Stimulated activated CD4-positive, alpha-beta T cell treated with anti-CD3 and anti-CD28 coated beads, Interleukin-2, amount 100 ng/mL, for 48 hours (primary cell): Measurements from ENCODE around the gene ZXDC.
A peak's percentile ranks its signal among the peaks of the same experiment; 100 is the strongest.

Source experiments
- DNase-seq, 2 donors: peaks; one replicate each; pipeline ENCODE4 v3.0.0-alpha.2; 2020

ZXDC gene

GRCh38 chr3:126488185-126488584 lies 12.5 kb upstream of the ZXDC start:
- DNase-seq: no peak

DNA sequence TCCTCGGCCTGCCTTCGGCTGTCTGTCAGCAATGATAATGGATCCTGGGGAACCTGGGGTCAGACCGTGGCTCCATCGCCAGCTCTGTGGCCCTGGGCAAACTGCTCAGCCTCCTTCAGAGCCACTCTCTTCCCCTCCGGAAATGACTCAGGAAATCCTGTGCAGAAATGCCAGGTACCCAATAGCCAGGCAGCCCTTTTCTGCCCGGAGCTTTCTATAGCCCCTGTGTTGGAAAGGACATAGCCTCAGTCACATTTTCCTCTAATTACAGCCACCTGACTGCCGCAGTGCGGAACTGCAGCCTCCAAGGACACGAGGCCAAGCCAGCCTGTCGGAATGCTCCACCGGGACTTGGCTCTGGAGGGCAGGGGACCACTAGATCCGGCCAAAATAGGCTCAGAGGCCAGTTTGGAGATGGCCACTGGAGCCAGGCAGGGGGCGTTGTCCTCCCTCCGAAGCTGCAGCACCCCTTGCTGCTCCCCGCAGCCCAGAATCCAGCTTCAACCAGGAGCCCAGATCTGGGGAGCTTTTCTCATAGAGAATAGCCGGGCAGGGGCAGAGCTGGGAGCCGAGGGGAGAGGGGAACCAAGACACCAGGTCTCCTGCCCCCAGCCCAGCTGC lies 11.6 kb upstream of the ZXDC start:
- no peak for DNase-seq

GRCh38 chr3:126486360-126486847 lies 10.7 kb upstream of the ZXDC start:
- DNase-seq: no peak

DNA sequence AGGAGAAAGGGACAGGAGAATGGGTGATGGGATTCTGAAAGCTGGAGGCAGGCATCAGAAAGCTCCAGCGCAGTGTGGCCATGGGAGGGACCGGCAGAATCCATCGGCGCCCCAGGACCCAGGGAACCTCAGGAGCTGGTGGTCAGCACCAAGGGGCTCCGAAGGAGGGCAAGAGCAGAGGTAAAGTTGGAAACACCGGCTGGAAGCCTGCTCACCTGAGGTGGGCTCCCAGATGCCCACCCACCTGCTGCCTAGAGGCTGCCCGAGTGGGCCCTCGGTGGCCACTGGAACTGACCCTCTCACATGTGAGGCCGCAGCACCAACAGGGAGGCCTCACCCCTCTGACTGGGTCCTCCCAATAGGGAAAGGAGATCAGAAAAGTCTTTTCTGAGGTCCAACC lies 10.3 kb upstream of the ZXDC start:
- no peak for DNase-seq

- no peak for DNase-seq
Observed at GRCh38 chr3:126485176-126485897, 9.6 kb upstream of the ZXDC start.

- DNase-seq: no peak
Observed at GRCh38 chr3:126484662-126485061, 9.0 kb upstream of the ZXDC start.

- DNase-seq: no peak
Observed at GRCh38 chr3:126484148-126484547, 8.5 kb upstream of the ZXDC start.

GRCh38 chr3:126483321-126483761 lies 7.7 kb upstream of the ZXDC start:
- no peak for DNase-seq

GRCh38 chr3:126482503-126483255 lies 7.0 kb upstream of the ZXDC start:
- no peak for DNase-seq

DNA sequence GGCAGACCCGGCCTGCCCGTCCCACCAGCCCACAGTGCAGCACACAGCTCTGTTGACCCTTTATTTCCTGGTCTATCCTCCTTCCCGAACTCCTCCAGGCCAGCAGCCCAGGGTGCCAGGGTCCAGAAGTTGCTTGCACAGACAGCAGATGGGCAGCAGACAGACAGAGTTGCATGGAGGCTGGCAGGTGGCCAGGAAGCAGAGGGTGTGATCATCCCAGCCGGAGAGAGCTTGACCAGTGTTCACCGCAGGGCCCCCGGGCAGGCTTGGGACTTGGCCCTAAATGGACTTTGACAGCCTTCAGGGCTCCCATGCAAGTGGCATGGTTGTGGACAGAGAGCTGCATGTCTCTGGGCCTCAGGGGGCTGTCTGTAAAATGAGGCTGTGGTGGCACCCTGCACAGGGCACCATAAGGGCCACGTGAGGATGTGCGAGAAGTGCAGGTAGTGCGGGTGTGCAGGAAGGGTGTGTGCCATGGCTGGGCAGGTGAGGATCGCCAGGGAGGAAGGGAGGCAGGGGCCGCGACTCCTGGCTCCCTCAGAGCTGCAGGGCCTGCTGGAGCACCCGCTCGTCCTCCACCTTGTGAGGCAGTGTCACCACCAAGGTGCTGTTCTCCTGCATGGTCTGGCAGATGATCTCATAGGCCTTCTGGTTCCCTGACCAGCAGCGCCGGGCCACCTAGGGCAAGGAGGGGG lies 6.3 kb upstream of the ZXDC start:
- DNase-seq: no peak

GRCh38 chr3:126480861-126481260 lies 5.2 kb upstream of the ZXDC start:
- DNase-seq: no peak

DNA sequence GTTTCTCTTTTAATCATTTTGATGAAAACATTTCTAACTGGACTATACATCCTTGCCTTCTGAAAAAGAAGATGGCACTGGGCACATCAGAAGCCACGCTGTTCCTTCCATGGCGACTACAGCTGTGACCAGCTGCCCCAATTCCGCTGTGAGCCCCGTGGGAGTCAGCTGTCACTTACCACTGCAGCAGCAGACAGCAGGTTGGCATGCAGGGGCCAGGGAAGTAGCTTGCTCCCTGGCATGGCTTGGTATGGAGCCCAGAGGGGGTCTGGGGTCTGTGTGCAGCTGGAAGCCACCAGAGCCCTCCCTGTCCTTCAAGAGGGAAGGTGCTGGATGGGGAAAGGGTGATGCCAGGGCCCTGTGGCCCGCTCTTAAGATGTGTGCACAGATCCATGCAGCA lies 4.5 kb upstream of the ZXDC start:
- no peak for DNase-seq

DNA sequence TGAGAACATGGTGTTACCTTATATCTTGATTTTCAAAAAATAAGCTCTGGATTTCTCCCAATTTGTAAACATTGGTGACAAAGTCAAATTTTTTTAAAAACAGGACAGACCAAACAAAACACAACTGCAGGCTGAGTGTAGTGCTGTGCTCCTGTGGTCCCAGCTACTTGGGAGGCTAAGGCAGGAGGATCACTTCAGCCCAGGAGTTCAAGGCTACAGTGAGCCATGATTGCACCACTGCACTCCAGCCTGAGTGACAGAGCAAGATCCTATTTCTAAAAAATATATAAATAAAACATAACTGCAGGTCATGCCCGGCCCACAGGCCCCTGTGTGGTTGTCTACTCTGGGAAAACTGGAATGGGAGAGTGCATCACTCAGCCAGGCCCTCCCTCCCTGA lies 4.0 kb upstream of the ZXDC start:
- no peak for DNase-seq

- DNase-seq: no peak
Observed at GRCh38 chr3:126478581-126479310, 3.1 kb upstream of the ZXDC start.

DNA sequence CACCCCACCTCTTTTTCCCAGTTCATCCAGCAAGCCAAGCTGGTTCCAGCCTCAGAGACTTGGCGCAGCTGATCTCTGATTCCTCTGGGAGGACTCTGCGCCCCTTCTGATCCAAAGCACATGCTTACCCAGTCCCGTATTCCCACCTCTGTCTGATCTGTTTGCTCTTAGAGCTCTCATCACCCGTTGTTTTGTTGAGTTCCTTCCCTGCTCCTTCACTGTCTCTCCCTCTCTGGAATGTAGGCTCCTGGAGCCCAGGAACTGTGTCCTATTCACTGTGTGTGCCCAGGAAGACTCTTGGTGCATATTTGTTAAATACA lies 1.3 kb upstream of the ZXDC start:
- no peak for DNase-seq

DNA sequence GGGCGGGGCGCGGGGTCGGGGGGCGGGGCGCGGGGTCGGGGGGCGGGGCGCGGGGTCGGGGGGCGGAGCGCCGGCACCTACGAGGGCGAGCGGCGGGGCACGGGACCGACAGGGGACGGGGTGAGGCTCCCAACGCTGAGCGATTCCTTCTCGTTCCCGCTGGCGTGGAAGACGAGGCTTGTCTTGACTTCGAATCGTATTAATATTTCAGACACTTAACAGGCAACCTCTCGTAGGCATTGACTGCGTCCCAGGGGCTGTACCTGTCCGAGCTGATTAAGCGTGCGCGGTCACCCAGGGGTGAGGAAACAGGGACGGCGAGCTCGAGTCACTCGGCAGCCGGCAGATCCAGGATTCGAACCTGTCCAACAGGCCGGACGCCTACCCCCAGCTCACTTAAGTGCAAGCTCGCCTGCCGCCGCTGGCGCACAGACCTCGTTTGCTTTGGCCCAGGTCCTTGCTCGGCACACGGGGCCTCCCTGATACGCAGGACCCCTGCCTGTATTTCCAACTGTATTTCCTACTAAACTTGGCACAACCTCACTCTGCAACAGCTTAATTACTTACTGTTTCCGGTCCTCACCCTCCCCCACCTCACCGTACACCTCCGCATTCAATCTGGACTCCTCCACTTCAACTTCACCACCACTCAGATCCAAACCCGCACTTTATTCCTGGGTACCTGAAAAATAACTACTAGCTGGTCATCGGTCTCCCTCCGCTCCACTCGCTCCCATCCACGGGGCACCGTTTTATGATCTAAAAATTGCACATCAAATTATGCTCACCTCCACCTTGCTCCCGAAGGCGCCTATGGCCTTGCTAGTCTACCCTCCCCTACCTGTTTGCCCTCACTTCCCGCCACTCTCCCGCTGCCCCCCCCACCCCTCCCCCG lies 722 bp upstream of the ZXDC start:
- no peak for DNase-seq

GRCh38 chr3:126474498-126475412 lies 936 bp downstream of the ZXDC start:
- DNase-seq: peak; percentile 19 to 26

- no peak for DNase-seq
Observed at GRCh38 chr3:126473292-126474168, 2.2 kb downstream of the ZXDC start.

DNA sequence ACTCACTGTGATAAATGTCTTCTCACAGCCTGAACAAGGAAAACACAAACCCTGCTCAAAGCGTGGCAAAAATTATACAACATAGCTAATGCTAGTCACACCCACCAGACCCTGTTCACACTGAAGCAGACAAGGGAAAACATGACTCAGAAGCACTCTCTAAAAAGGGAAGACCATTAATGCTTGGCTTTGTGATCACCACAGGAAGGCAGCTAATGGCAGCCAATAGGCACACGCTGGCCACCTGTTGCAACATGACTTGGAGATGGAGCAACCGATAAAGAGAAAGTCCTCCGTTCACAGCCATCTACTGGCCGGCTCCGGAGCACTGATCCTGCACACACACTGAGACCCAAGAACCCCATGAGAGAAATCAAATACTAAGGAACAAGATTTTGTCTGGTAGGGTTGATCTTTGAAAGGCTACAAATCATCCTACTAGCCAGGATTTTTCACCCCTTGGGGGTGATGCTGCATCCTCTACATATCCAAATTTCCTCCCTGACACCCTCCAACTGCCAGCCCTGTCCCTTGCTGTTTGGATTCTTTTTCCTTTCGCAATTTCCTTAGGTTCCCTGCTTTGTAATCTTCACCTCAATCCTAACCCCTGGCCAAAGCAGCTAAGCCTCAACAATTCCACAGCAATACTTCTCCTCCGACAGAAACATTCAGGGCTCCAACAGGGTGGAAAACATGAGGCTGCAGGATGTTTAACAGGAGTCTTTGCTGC lies 3.2 kb downstream of the ZXDC start:
- no peak for DNase-seq
